K562 (cell line): ENCODE measurements around the gene KNDC1. TPM values are rescaled to one million over a fixed set of nuclear protein-coding genes. Genes with fewer than 3 reads are reported as not detected.

Experiments used
- ATAC-seq: fragments of 200-7000 bp; cut with Tn5 transposase; 3 replicates; pipeline ENCODE4 v1.9.1; 2020; ENCODE audit warnings: moderate library complexity
- BruUV-seq: library from RNA; stranded (reverse); fragments of 400-500 nt; replicated peaks from 2 replicates; lab custom pipeline; 2021; lab: Mats Ljungman, UMichigan
- CTCF ChIA-PET: fragments of 300-600 bp; formaldehyde crosslinking; extraction: SDS; loops from one replicate; lab custom pipeline; 2021; ENCODE audit warnings: low intra/inter-chr PET ratio; lab: Yijun Ruan, JAX
- POLR2A ChIA-PET: fragments of 300-600, 350-650 bp; sonication (Branson Sonifier 250); formaldehyde crosslinking; extraction: SDS; loops from one replicate; lab custom pipeline; 2021; ENCODE audit warnings: antibody characterized with exemption, inconsistent platforms; lab: Yijun Ruan, JAX
- DNase-seq, 4 experiments: peaks; one replicate each; pipeline versions ENCODE4 v3.0.0 to v3.0.0-alpha.2; 2011 to 2018; ENCODE audit warnings: low spot score in 3 of 4, mixed read lengths in 3 of 4; ENCODE audit errors: extremely low read depth in 1 of 4
- FAIRE-seq: peaks from 2 replicates; lab custom pipeline; 2011; peaks lifted over from hg19 to GRCh38; lab: Jason Lieb, UNC
- H2AFZ ChIP-seq: 2 replicates; pipeline ENCODE4 v1.6.0; 2011; ENCODE audit warnings: low read depth, low read length, control low read depth, inconsistent platforms
- H3K27ac ChIP-seq: fragments of 200-600 bp; 3 replicates; pipeline ENCODE4 v1.8.0; 2011; ENCODE audit warnings: low read depth, mild to moderate bottlenecking, control low read depth, inconsistent platforms, low read length, moderate library complexity, mixed read lengths; ENCODE audit errors: extremely low read depth
- H3K27me3 ChIP-seq, 2 experiments: fragments of 300-600 bp in 1 of 2; 2 replicates in 1 of 2; 3 replicates in 1 of 2; pipeline versions ENCODE4 v1.6.0 to v1.8.0; 2011; ENCODE audit warnings: inconsistent platforms in 2 of 2, low read length in 2 of 2, mild to moderate bottlenecking in 1 of 2, mixed read lengths in 1 of 2, moderate library complexity in 1 of 2; ENCODE audit not compliant: control insufficient read depth in 2 of 2, insufficient read depth in 2 of 2
- H3K36me3 ChIP-seq: fragments of 300-600 bp; 3 replicates; pipeline ENCODE4 v1.8.0; 2011; ENCODE audit warnings: mild to moderate bottlenecking, low read length, inconsistent platforms; ENCODE audit not compliant: control insufficient read depth, insufficient read depth
- H3K4me1 ChIP-seq, 2 experiments: fragments of 200-600 bp in 1 of 2; replicated peaks in 1 of 2; 2 replicates in 1 of 2; 3 replicates in 1 of 2; pipeline versions ENCODE4 v1.5.1 to v1.8.0; 2011; ENCODE audit warnings: inconsistent platforms in 2 of 2, low read length in 2 of 2, mild to moderate bottlenecking in 1 of 2, mixed read lengths in 1 of 2, moderate library complexity in 1 of 2; ENCODE audit not compliant: control insufficient read depth in 2 of 2, insufficient read depth in 2 of 2
- H3K4me2 ChIP-seq: 2 replicates; pipeline ENCODE4 v1.6.1; 2011; ENCODE audit warnings: low read length, control low read depth, inconsistent platforms, mixed read lengths; ENCODE audit not compliant: insufficient read depth
- H3K4me3 ChIP-seq: fragments of 200-600 bp; sonication (generic), shearing (Covaris generic); 2 replicates; pipeline ENCODE4 v1.5.1; 2016; ENCODE audit warnings: control low read depth, inconsistent platforms
- H3K79me2 ChIP-seq: fragments of 200-600 bp; 3 replicates; pipeline ENCODE4 v1.8.0; 2011; ENCODE audit warnings: low read length, inconsistent platforms; ENCODE audit not compliant: control insufficient read depth, insufficient read depth
- H3K9ac ChIP-seq, 2 experiments: 2 replicates each; pipeline versions ENCODE4 v1.6.0 to v1.6.1; 2011; ENCODE audit warnings: low read depth in 2 of 2, low read length in 2 of 2, control low read depth in 1 of 2, inconsistent platforms in 1 of 2, mild to moderate bottlenecking in 1 of 2, mixed read lengths in 1 of 2; ENCODE audit not compliant: insufficient read depth in 1 of 2
- H3K9me1 ChIP-seq: one replicate; pipeline ENCODE4 v1.6.0; 2011; ENCODE audit warnings: inconsistent platforms, mild to moderate bottlenecking, low read length, moderate library complexity; ENCODE audit not compliant: control insufficient read depth, insufficient read depth
- H3K9me3 ChIP-seq: replicated peaks from 2 replicates; pipeline ENCODE4 v1.5.1; 2011; ENCODE audit warnings: low read depth, low read length, inconsistent platforms; ENCODE audit not compliant: control insufficient read depth, insufficient read depth
- H4K20me1 ChIP-seq: replicated peaks from 2 replicates; pipeline ENCODE4 v1.6.1; 2011; ENCODE audit warnings: low read length, inconsistent platforms, mixed read lengths; ENCODE audit not compliant: control insufficient read depth, insufficient read depth
- CEBPG ChIP-seq, 3 experiments: fragments of 200-800 bp in 1 of 3; sonication (Bioruptor generic) in 1 of 3; sonication (generic) in 1 of 3; formaldehyde crosslinking in 1 of 3; IDR thresholded peaks in 2 of 3; conservative IDR thresholded peaks in 1 of 3; 2 replicates each; pipeline versions ENCODE4 v1.6.1 to v1.8.0; 2016 to 2022; ENCODE audit warnings: missing compliant biosample characterization in 2 of 3, missing genetic modification characterization in 2 of 3, mild to moderate bottlenecking in 1 of 3, missing genetic modification reagents in 1 of 3
- CTBP1 ChIP-seq: fragments of 450-650 bp; IDR thresholded peaks from 2 replicates; pipeline ENCODE4 v1.6.1; 2016; ENCODE audit warnings: borderline replicate concordance
- DIDO1 ChIP-seq: fragments of 450-650 bp; IDR thresholded peaks from 2 replicates; pipeline ENCODE4 v1.6.1; 2016; ENCODE audit warnings: low read depth, missing biosample characterization, missing genetic modification characterization
- GABPB1 ChIP-seq: sonication (generic); formaldehyde crosslinking; IDR thresholded peaks from 2 replicates; pipeline ENCODE4 v1.8.0; 2022; ENCODE audit warnings: mild to moderate bottlenecking, missing genetic modification reagents
- MTA2 ChIP-seq: fragments of 450-650 bp; IDR thresholded peaks from 2 replicates; pipeline ENCODE4 v1.6.1; 2016; ENCODE audit warnings: low read depth
- MTF1 ChIP-seq: fragments of 250-450 bp; sonication (Bioruptor Pico); IDR thresholded peaks from 2 replicates; pipeline ENCODE4 v1.9.0; 2021; ENCODE audit warnings: moderate library complexity, mild to moderate bottlenecking, inconsistent platforms, borderline replicate concordance
- NCOR1 ChIP-seq: fragments of 450-650 bp; IDR thresholded peaks from 2 replicates; pipeline ENCODE4 v1.6.1; 2016; ENCODE audit warnings: mild to moderate bottlenecking, moderate library complexity
- NR2C2 ChIP-seq, 2 experiments: fragments of 200-800 bp in 1 of 2; sonication (Bioruptor generic) in 1 of 2; sonication (generic) in 1 of 2; formaldehyde crosslinking in 1 of 2; IDR thresholded peaks; 2 replicates each; pipeline versions ENCODE4 v1.6.1 to v1.8.0; 2016 to 2022; ENCODE audit warnings: mild to moderate bottlenecking in 1 of 2, missing compliant biosample characterization in 1 of 2, missing genetic modification characterization in 1 of 2, missing genetic modification reagents in 1 of 2
- PPARD ChIP-seq: fragments of 250-450 bp; sonication (Bioruptor Pico); IDR thresholded peaks from 2 replicates; pipeline ENCODE4 v1.8.0; 2022; ENCODE audit warnings: inconsistent platforms, mild to moderate bottlenecking, moderate library complexity
- RNF2 ChIP-seq: sonication (generic); IDR thresholded peaks from 2 replicates; pipeline ENCODE4 v1.6.1; 2016
- ZBTB7A ChIP-seq: IDR thresholded peaks from 2 replicates; pipeline ENCODE4 v1.6.1; 2011; ENCODE audit warnings: low read depth, mild to moderate bottlenecking, low read length, moderate library complexity, borderline replicate concordance; ENCODE audit not compliant: control insufficient read depth
- WGBS: fragments of 100-300 bp; shearing (Covaris generic); methylation state at CpG from one replicate; pipeline ENCODE4 v1.1.6; 2016; ENCODE audit warnings: low coverage, mixed read lengths; ENCODE audit not compliant: insufficient coverage; ENCODE audit errors: missing lambda C conversion rate; 5-methylcytosine and 5-hydroxymethylcytosine counted together
- in situ Hi-C: fragments of 300-500 bp; cut with MboI; formaldehyde crosslinking; loops from 4 replicates; pipeline ENCODE4 v1.15.0; 2018; ENCODE audit warnings: inconsistent platforms, mixed read lengths
- intact Hi-C: fragments of 100-400 bp; cut with micrococcal nuclease; formaldehyde crosslinking; loops from 2 replicates; pipeline ENCODE4 v1.14.2; 2022
- polyA plus RNA-seq, 8 experiments: library from polyadenylated mRNA; depleted of rRNA in 4 of 8; stranded (reverse) in 5 of 8; unstranded in 3 of 8; fragments of >200 nt; fragmentation: Nextera tagmentation in 2 of 8; fragmentation: Illumina TruSeq in 1 of 8; extraction: Ambion mirVana in 2 of 8; extraction: Trizol in 1 of 8; gene quantifications; 2 replicates each; pipeline versions ENCODE4 v1.2.1 to v1.2.3, GENCODE V29; 2011 to 2014; ENCODE audit warnings: inconsistent platforms in 1 of 8, missing spikeins in 1 of 8
- total RNA-seq, 7 experiments: library from RNA; depleted of rRNA in 6 of 7; stranded (reverse); fragments of >200 nt in 6 of 7; fragmentation: Illumina TruSeq in 2 of 7; extraction: Trizol in 2 of 7; gene quantifications; 2 replicates each; pipeline versions ENCODE4 v1.2.1 to v1.2.3, GENCODE V29; 2011 to 2021; ENCODE audit warnings: low replicate concordance in 1 of 7
- TF ChIP-seq, protein P1 (sequence below): sonication (generic); formaldehyde crosslinking; IDR thresholded peaks from 2 replicates; pipeline ENCODE4 v1.8.1; 2023; ENCODE audit warnings: mild to moderate bottlenecking, missing genetic modification reagents

The KNDC1 gene
- total and polyA plus RNA-seq, 9 of the 15 experiments (the other 6 are each of a cell fraction or from before 2014, with no cell fraction given), result 0.07 to 0.26 (median 0.11) TPM; not detected in 6

DNA sequence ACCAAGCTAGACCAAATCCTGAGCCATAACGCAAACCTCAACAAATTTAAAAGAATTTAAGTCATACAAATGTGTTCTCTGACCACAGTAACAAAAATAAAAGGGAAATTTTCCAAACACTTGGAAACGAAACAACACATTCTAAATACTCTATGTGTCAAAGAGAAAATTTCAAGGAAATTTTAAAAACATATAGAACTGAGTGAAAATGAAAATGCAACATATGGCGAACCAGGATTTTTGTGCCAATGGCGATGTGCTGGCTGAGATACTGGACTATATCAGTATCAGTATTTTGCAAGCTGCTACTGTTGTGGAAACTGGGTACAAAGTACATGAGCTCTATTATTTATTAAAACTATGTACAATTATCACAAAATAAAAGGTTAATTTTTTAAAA is 34.1 kb downstream of the KNDC1 start (continued):
- TF ChIP-seq MTF1 (CRISPR knock-in tag) (no peak), DIDO1 (tag) (no peak), NR2C2 (CRISPR knock-in tag; IDR thresholded peaks at IDR 0.05) (no peak), NR2C2 (tag; IDR thresholded peaks at IDR 0.05) (no peak)
- TF ChIP-seq, protein P1, sequence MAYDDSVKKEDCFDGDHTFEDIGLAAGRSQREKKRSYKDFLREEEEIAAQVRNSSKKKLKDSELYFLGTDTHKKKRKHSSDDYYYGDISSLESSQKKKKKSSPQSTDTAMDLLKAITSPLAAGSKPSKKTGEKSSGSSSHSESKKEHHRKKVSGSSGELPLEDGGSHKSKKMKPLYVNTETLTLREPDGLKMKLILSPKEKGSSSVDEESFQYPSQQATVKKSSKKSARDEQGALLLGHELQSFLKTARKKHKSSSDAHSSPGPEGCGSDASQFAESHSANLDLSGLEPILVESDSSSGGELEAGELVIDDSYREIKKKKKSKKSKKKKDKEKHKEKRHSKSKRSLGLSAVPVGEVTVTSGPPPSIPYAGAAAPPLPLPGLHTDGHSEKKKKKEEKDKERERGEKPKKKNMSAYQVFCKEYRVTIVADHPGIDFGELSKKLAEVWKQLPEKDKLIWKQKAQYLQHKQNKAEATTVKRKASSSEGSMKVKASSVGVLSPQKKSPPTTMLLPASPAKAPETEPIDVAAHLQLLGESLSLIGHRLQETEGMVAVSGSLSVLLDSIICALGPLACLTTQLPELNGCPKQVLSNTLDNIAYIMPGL (CRISPR knock-in tag), result no peak

DNA sequence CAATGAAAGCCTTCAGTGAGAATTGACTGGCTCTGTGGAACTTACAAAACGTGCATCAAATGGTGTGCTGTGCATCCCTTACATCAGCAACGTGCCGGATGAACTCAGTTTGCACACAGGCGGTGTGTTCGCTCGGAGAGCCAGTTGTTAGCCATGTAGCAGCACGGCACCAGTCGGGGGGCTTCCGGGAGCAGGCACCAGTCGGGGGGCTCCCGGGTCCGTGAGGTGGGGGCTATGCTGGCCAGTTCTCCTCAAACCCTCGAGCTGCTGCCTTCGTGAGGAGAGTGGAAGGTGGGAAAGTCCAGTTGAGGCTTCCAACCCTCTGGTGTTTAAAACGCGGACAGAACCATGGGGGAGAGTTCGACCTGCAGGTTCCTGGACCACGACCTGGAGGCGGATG is 35.1 kb downstream of the KNDC1 start:
- no peak for FAIRE-seq
- Histone ChIP-seq H3K4me2 (no peak overlapping the region), H4K20me1 (no peaks in the 10 kb centered on the region), H3K4me1 (peaks cover 0 to 40% of the 10 kb centered on the region in 2 experiments; a peak in 2 of 5 replicates), H3K4me3 (no peak overlapping the region), H2AFZ (no peak overlapping the region), H3K9me1 (no peaks in the 10 kb centered on the region), H3K9ac (no peak overlapping the region), H3K79me2 (no peaks in the 10 kb centered on the region), H3K27ac (no peak overlapping the region), H3K27me3 (peaks cover 7 to 51% of the 10 kb centered on the region in 2 experiments; a peak in 4 of 5 replicates), H3K36me3 (no peaks in the 10 kb centered on the region), H3K9me3 (no peaks in the 10 kb centered on the region)
- no peak for DNase-seq
- TF ChIP-seq GABPB1 (CRISPR knock-in tag) (no peak), CTBP1 (no peak), CEBPG (CRISPR knock-in tag; IDR thresholded peaks at IDR 0.05) (no peak), CEBPG (tag; conservative IDR thresholded peaks at IDR 0.05 in 1 of 2, IDR thresholded peaks at IDR 0.05 in 1 of 2) (no peak), ZBTB7A (no peak), MTA2 (no peak), PPARD (CRISPR knock-in tag) (no peak), RNF2 (no peak), NCOR1 (no peak)
- ChIA-PET CTCF (no interaction called here), POLR2A (no interaction called here)
- no TSS peak for BruUV-seq
- ATAC-seq, result no peak
- intact Hi-C loops (no loop called here), in situ Hi-C loops (no loop called here)
- 7% methylated on average over 18 of the region's 19 CpGs for WGBS
